H1 (cell line): ENCODE data around the gene PUS7L. TPM values are rescaled to one million over a fixed set of nuclear protein-coding genes. Genes with fewer than 3 reads are reported as not detected.

ENCODE experiments used
- CTCF ChIA-PET: fragments of 300-600 bp; sonication (Branson Sonifier 250); formaldehyde crosslinking; loops from one replicate; lab custom pipeline; 2021; ENCODE audit not compliant: partially characterized antibody; lab: Charles Lee
- POLR2A ChIA-PET: fragments of 300-600 bp; sonication (Branson Sonifier 250); formaldehyde crosslinking; loops from one replicate; lab custom pipeline; 2021; ENCODE audit warnings: inconsistent platforms; ENCODE audit not compliant: partially characterized antibody; lab: Charles Lee
- DNase-seq, 2 experiments: peaks; one replicate each; pipeline versions ENCODE4 v3.0.0 to v3.0.0-alpha.2; 2010 to 2022; ENCODE audit warnings: low spot score in 2 of 2, low read depth in 1 of 2, mixed read lengths in 1 of 2
- FAIRE-seq: peaks from 2 replicates; lab custom pipeline; 2011; peaks lifted over from hg19 to GRCh38; lab: Jason Lieb, UNC
- H2AFZ ChIP-seq: 2 replicates; pipeline ENCODE4 v1.8.1; 2012; ENCODE audit warnings: low read length, inconsistent platforms
- H2AK5ac ChIP-seq: 2 replicates; pipeline ENCODE4 v1.6.1; 2013; ENCODE audit warnings: low read depth, low read length
- H2BK120ac ChIP-seq: replicated peaks from 2 replicates; pipeline ENCODE3; 2013; ENCODE audit warnings: low read depth, low read length, inconsistent platforms
- H2BK12ac ChIP-seq: 2 replicates; pipeline ENCODE4 v1.6.1; 2013; ENCODE audit warnings: low read depth, low read length
- H2BK15ac ChIP-seq: 2 replicates; pipeline ENCODE4 v1.6.1; 2013; ENCODE audit warnings: low read length
- H2BK20ac ChIP-seq: 2 replicates; pipeline ENCODE4 v1.6.1; 2013; ENCODE audit warnings: low read length
- H2BK5ac ChIP-seq: 2 replicates; pipeline ENCODE4 v1.6.1; 2013; ENCODE audit warnings: low read depth, low read length
- H3K14ac ChIP-seq: 2 replicates; pipeline ENCODE4 v1.6.1; 2013; ENCODE audit warnings: inconsistent platforms; ENCODE audit not compliant: insufficient read length
- H3K18ac ChIP-seq: 2 replicates; pipeline ENCODE4 v1.6.1; 2013; ENCODE audit warnings: low read length; ENCODE audit errors: extremely low read depth
- H3K23ac ChIP-seq: 2 replicates; pipeline ENCODE4 v1.6.1; 2013; ENCODE audit warnings: inconsistent platforms; ENCODE audit not compliant: insufficient read length
- H3K23me2 ChIP-seq: 2 replicates; pipeline ENCODE4 v1.6.1; 2013; ENCODE audit warnings: low read depth, low read length
- H3K27ac ChIP-seq: 2 replicates; pipeline ENCODE4 v1.6.1; 2011; ENCODE audit warnings: low read depth, low read length, inconsistent platforms
- H3K27me3 ChIP-seq, 4 experiments: replicated peaks in 1 of 4; 1 replicate in 1 of 4; 2 replicates in 3 of 4; pipeline versions ENCODE4 v1.6.1 to v1.8.1; 2011 to 2013; ENCODE audit warnings: low read length in 3 of 4, mild to moderate bottlenecking in 3 of 4, inconsistent platforms in 2 of 4, mixed read lengths in 2 of 4, moderate library complexity in 1 of 4; ENCODE audit not compliant: control insufficient read depth in 3 of 4, insufficient read depth in 3 of 4; ENCODE audit errors: extremely low read depth in 1 of 4
- H3K36me3 ChIP-seq, 4 experiments: 2 replicates each; pipeline versions ENCODE4 v1.6.1 to v1.8.1; 2011 to 2013; ENCODE audit warnings: mild to moderate bottlenecking in 4 of 4, low read length in 3 of 4, moderate library complexity in 2 of 4, control low read depth in 1 of 4, inconsistent platforms in 1 of 4; ENCODE audit not compliant: insufficient read depth in 4 of 4, control insufficient read depth in 2 of 4
- H3K4ac ChIP-seq: replicated peaks from 2 replicates; pipeline ENCODE3; 2013; ENCODE audit warnings: low read length, low read depth, mixed read lengths, inconsistent platforms; ENCODE audit not compliant: insufficient read length
- H3K4me1 ChIP-seq, 4 experiments: replicated peaks in 1 of 4; 1 replicate in 1 of 4; 2 replicates in 3 of 4; pipeline versions ENCODE4 v1.6.1 to v1.8.1; 2011 to 2013; ENCODE audit warnings: low read length in 3 of 4, inconsistent platforms in 2 of 4, mixed read lengths in 1 of 4; ENCODE audit not compliant: insufficient read depth in 4 of 4, control insufficient read depth in 3 of 4
- H3K4me2 ChIP-seq, 2 experiments: 2 replicates each; pipeline versions ENCODE4 v1.6.1 to v1.8.1; 2011 to 2013; ENCODE audit warnings: low read depth in 2 of 2, low read length in 2 of 2, control low read depth in 1 of 2, inconsistent platforms in 1 of 2, mild to moderate bottlenecking in 1 of 2; ENCODE audit not compliant: insufficient read depth in 1 of 2
- H3K4me3 ChIP-seq, 4 experiments: fragments of 200-600, 300-600 bp in 1 of 4; sonication (generic), shearing (Covaris generic), sonication (Bioruptor Twin) in 1 of 4; 2 replicates each; pipeline versions ENCODE4 v1.5.1 to v1.8.1; 2011 to 2016; ENCODE audit warnings: low read length in 4 of 4, low read depth in 3 of 4, control low read depth in 2 of 4, inconsistent platforms in 2 of 4, mild to moderate bottlenecking in 2 of 4, mixed read lengths in 1 of 4, moderate library complexity in 1 of 4; ENCODE audit not compliant: insufficient read depth in 2 of 4; ENCODE audit errors: extremely low read depth in 1 of 4
- H3K56ac ChIP-seq: replicated peaks from 2 replicates; pipeline ENCODE3; 2013; ENCODE audit warnings: low read depth, mild to moderate bottlenecking, mixed read lengths, low read length, inconsistent platforms; ENCODE audit not compliant: insufficient read length
- H3K79me1 ChIP-seq: 2 replicates; pipeline ENCODE4 v1.6.1; 2013; ENCODE audit warnings: low read depth, low read length, control low read depth
- H3K79me2 ChIP-seq, 2 experiments: 2 replicates each; pipeline versions ENCODE4 v1.6.1 to v1.8.1; 2012 to 2013; ENCODE audit warnings: low read length in 2 of 2, mild to moderate bottlenecking in 2 of 2, inconsistent platforms in 1 of 2; ENCODE audit not compliant: insufficient read depth in 2 of 2, control insufficient read depth in 1 of 2
- H3K9ac ChIP-seq, 4 experiments: replicated peaks in 1 of 4; 1 replicate in 1 of 4; 2 replicates in 3 of 4; pipeline versions ENCODE4 v1.6.1 to v1.8.1; 2011 to 2013; ENCODE audit warnings: low read depth in 3 of 4, low read length in 3 of 4, control low read depth in 2 of 4, mild to moderate bottlenecking in 2 of 4, moderate library complexity in 2 of 4, inconsistent platforms in 1 of 4; ENCODE audit errors: extremely low read depth in 1 of 4
- H3K9me3 ChIP-seq, 2 experiments: 2 replicates each; pipeline versions ENCODE4 v1.6.1 to v1.8.1; 2012 to 2013; ENCODE audit warnings: mild to moderate bottlenecking in 2 of 2, moderate library complexity in 2 of 2, control low read depth in 1 of 2, inconsistent platforms in 1 of 2, low read depth in 1 of 2, low read length in 1 of 2, mixed read lengths in 1 of 2; ENCODE audit not compliant: insufficient read depth in 2 of 2
- H4K20me1 ChIP-seq, 2 experiments: replicated peaks in 1 of 2; 2 replicates each; pipeline versions ENCODE3 to v1.8.1; 2011 to 2013; ENCODE audit warnings: inconsistent platforms in 2 of 2, low read length in 2 of 2, mild to moderate bottlenecking in 1 of 2; ENCODE audit not compliant: insufficient read depth in 2 of 2, control insufficient read depth in 1 of 2
- H4K5ac ChIP-seq: 2 replicates; pipeline ENCODE4 v1.6.1; 2013; ENCODE audit warnings: low read length, low read depth, mixed read lengths, inconsistent platforms; ENCODE audit not compliant: insufficient read length
- H4K8ac ChIP-seq: 2 replicates; pipeline ENCODE4 v1.8.0; 2013; ENCODE audit warnings: mild to moderate bottlenecking, moderate library complexity, low read length, inconsistent platforms; ENCODE audit not compliant: insufficient read depth; ENCODE audit errors: extremely low read depth
- H4K91ac ChIP-seq: replicated peaks from 2 replicates; pipeline ENCODE3; 2013; ENCODE audit warnings: low read length, mixed read lengths, inconsistent platforms; ENCODE audit not compliant: insufficient read length
- ATF2 ChIP-seq: IDR thresholded peaks from 2 replicates; pipeline ENCODE4 v1.6.1; 2012; ENCODE audit warnings: low read length, inconsistent platforms
- E2F6 ChIP-seq: IDR thresholded peaks from 2 replicates; pipeline ENCODE4 v1.6.1; 2012; ENCODE audit warnings: inconsistent platforms
- EGR1 ChIP-seq: IDR thresholded peaks from 2 replicates; pipeline ENCODE4 v1.6.1; 2011; ENCODE audit warnings: low read depth, low read length, borderline replicate concordance
- KDM4A ChIP-seq: IDR thresholded peaks from one replicate; pipeline ENCODE4 v1.7.1; 2012; ENCODE audit warnings: low read depth, mild to moderate bottlenecking, moderate library complexity, low read length, inconsistent platforms; ENCODE audit not compliant: severe bottlenecking
- MAX ChIP-seq: IDR thresholded peaks from 2 replicates; pipeline ENCODE4 v1.6.1; 2012; ENCODE audit warnings: inconsistent platforms
- POU5F1 ChIP-seq: IDR thresholded peaks from 2 replicates; pipeline ENCODE4 v1.6.1; 2011; ENCODE audit warnings: low read depth, mild to moderate bottlenecking, low read length, moderate library complexity
- RBBP5 ChIP-seq: IDR thresholded peaks from 2 replicates; pipeline ENCODE4 v1.7.1; 2012; ENCODE audit warnings: low read depth, mild to moderate bottlenecking, inconsistent platforms, low read length, moderate library complexity, borderline replicate concordance
- RXRA ChIP-seq: IDR thresholded peaks from 2 replicates; pipeline ENCODE4 v1.6.1; 2011; ENCODE audit warnings: low read depth, mild to moderate bottlenecking, low read length, moderate library complexity; ENCODE audit not compliant: insufficient read depth
- SIN3A ChIP-seq, 2 experiments: IDR thresholded peaks in 1 of 2; conservative IDR thresholded peaks in 1 of 2; 2 replicates each; pipeline ENCODE4 v1.6.1; 2011 to 2012; ENCODE audit warnings: low read length in 2 of 2, improper control_type of control experiment in 1 of 2, low read depth in 1 of 2, mild to moderate bottlenecking in 1 of 2
- WGBS, 2 experiments: shearing (Covaris generic) in 1 of 2; methylation state at CpG; one replicate each; pipeline versions ENCODE4 v1.1.6 to v1.1.7; 2013 to 2015; ENCODE audit warnings: low lambda C conversion rate in 2 of 2, mixed read lengths in 2 of 2, inconsistent platforms in 1 of 2, low coverage in 1 of 2, missing lambda C conversion rate in 1 of 2; ENCODE audit not compliant: insufficient replicate concordance in 2 of 2, insufficient coverage in 1 of 2, insufficient read length in 1 of 2; ENCODE audit errors: extremely low coverage in 1 of 2, missing lambda C conversion rate in 1 of 2; 5-methylcytosine and 5-hydroxymethylcytosine counted together
- polyA plus RNA-seq, 7 experiments: library from polyadenylated mRNA; depleted of rRNA in 3 of 7; stranded (reverse) in 5 of 7; unstranded in 2 of 7; fragments of >200 nt in 5 of 7; fragments of 200-250 nt in 2 of 7; gene quantifications; 1 replicate in 5 of 7; 2 replicates in 1 of 7; 4 replicates in 1 of 7; pipeline versions ENCODE4 v1.2.1 to v1.2.3, GENCODE V29; 2011 to 2013; ENCODE audit warnings: missing spikeins in 2 of 7, mixed read lengths in 2 of 7
- total RNA-seq: library from RNA; stranded (reverse); fragmentation: NEBNext Ultra II Directional; extraction: Animal tissue kit (Norgen Biotek cat#: 25700); gene quantifications from 2 replicates; pipeline ENCODE4 v1.2.1, GENCODE V29; 2021

Gene PUS7L
- total and polyA plus RNA-seq, 2 of the 8 experiments (the other 6 are each of a cell fraction or from before 2014, with no cell fraction given), result 3.6 to 26.8 TPM

GRCh38 chr12:43758247-43758727 is 303 bp downstream of the PUS7L start:
- Histone ChIP-seq H2BK15ac (no peak overlapping the region), H3K4me2 (peak overlapping the region; percentile 39 to 84), H3K27me3 (no peaks in the 10 kb centered on the region), H2AFZ (peak overlapping the region; percentile 82), H2BK120ac (no peak overlapping the region), H2BK12ac (no peak overlapping the region), H4K91ac (no peak overlapping the region), H3K9me3 (no peaks in the 10 kb centered on the region), H4K8ac (peak overlapping the region; percentile 54), H3K23me2 (no peaks in the 10 kb centered on the region; the same call in 1 of the 2 replicates), H4K5ac (no peak overlapping the region), H3K9ac (peak overlapping the region in 3 of 4 experiments; percentile 9 to 75 (median 52); a peak in 6 of 7 replicates), H4K20me1 (no peaks in the 10 kb centered on the region), H3K4me3 (peak overlapping the region; percentile 38 to 80 (median 72)), H3K79me1 (no peaks in the 10 kb centered on the region), H3K4me1 (peaks cover 0 to 10% (median 6%) of the 10 kb centered on the region in 4 experiments; a peak in 5 of 7 replicates), H2BK5ac (0 out of 2 replicates have a peak overlapping the region, but pooled peaks have one; percentile 18), H3K56ac (no peak overlapping the region), H3K23ac (no peak overlapping the region), H3K79me2 (peaks cover 0 to 8% of the 10 kb centered on the region in 2 experiments; a peak in 1 of 4 replicates), H3K27ac (no peak overlapping the region), H2AK5ac (no peak overlapping the region), H3K36me3 (peaks cover 0 to 3% (median 1%) of the 10 kb centered on the region in 4 experiments; a peak in 2 of 8 replicates), H3K14ac (no peak overlapping the region), H3K4ac (no peak overlapping the region), H3K18ac (no peak overlapping the region), H2BK20ac (no peak overlapping the region)
- FAIRE-seq, result no peak
- DNase-seq, result peak in 1 of 2 experiments; percentile 56
- POLR2A ChIA-PET, result interaction anchor here (0.6 kb wide), 2 partner anchors 11 to 39 kb away, joined by 3 to 6 read pairs; no protein-coding TSS in a partner anchor
- TF ChIP-seq RXRA (no peak), E2F6 (peak; percentile 74), SIN3A (conservative IDR thresholded peaks at IDR 0.05 in 1 of 2, IDR thresholded peaks at IDR 0.05 in 1 of 2; ENCODE audit: low read depth in 1 of 2, low read length in 2 of 2) (0 out of 4 replicates have a peak, but pooled peaks of 1 of the 2 experiments have one; percentile 20), ATF2 (0 out of 2 replicates have a peak, but pooled peaks have one; percentile 40), POU5F1 (no peak), MAX (peak; percentile 71), EGR1 (no peak), RBBP5 (no peak), KDM4A (peak; percentile 35)
- 17% methylated on average over 14 of the region's 18 CpGs; no CpG with 5 or more reads in 1 of the 2 experiments for WGBS, 2 experiments
- CTCF ChIA-PET, result interaction anchor here (0.6 to 1.7 kb wide), 5 partner anchors 9 to 144 kb away, joined by 3 to 6 read pairs (median 3); no protein-coding TSS in a partner anchor
